ENCODE results near the gene SYK.
"Not testable (repeated sequence)": the region's sequence is repeated elsewhere in the genome, so short reads cannot be mapped to it uniquely, and the experiment has no call there.

Gene SYK

DNA sequence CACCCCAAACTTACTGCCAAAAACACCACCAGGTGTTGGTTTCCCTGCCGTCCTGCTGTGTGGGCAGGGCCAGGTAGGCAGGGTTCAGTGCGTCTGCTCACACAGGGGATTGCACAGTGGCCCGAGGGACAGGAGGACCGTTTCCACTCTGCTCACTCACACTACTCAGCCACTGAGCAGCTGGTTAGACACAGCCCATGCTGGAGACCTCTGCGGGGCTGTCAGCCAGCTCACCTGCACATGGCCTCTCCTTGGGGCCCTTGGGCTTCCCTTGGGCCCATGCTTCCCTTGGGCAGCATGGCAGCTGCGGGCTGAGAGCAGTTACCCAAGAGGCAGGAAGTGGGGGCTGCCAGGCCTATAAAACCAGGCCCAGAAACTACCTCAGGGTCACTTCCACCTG is 79.0 kb downstream of the SYK start:
- no peak for DNase-seq (ENCODE audit: low spot score)

DNA sequence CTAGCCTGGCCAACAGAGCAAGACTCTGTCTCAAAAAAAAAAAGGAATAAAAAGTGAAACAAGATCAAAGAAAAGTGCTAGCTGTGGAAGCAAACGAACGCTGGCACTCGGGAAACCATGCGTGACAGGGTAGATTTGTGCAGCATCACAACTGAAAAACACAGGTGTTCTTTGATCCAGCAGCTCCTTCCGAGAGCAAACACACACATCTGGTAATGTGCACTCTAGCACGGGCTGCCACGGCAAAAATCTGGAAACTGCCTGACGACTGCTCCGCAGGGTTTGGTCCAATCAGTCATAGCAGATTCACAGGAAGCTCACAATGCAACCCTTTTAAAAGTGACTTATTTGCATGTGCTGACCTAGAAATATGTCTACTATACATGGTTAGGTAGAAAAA is 80.0 kb downstream of the SYK start:
- no peak for DNase-seq (ENCODE audit: low spot score)

DNA sequence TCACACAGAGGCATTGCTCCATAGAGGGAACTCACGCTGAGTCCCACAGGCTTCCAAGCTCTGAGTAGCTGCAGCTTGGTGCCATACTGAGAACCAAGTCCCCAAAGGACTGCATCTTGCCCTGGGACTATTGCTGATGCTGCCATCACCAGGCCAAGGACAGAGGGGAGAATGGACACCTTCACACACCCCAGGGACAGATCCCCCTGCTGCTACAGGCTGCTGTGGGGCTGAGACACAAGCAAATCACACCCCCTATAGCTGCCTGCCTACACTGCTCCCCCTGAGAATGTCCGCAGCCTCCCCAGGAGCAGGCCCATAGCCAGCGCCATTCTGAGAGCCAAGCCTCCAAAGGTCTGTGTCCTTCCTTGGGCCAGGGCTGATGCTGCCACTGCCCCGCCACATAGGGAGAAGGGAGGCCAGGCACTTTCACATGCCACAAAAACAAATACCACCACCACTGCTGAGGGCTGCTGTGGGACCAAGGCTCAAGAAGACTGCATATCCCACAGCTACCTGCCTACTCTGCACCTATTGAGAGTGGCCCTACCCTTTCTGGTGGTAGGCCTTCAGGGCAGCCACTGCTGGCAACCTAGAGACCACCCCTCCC is 81.5 kb downstream of the SYK start:
- no peak for DNase-seq (ENCODE audit: low spot score)

DNA sequence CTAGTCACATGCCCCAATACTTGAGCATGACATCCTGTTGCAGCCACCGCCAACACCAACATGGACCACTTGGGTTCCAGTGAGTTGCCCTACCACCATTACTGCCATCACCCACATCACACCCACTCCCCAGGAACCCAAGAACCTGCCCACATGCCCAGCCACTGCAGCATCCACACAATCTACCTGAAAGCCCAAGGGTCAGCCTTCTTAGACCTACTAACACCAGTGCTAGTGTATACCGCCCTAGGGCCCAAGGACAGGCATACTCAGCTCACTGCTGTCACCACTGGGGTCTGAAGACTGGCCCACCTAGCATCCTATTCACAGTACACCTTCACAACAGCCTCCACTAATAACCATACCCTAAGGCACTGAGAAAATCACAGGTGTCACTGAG is 82.0 kb downstream of the SYK start:
- DNase-seq (ENCODE audit: low spot score), result no peak

DNA sequence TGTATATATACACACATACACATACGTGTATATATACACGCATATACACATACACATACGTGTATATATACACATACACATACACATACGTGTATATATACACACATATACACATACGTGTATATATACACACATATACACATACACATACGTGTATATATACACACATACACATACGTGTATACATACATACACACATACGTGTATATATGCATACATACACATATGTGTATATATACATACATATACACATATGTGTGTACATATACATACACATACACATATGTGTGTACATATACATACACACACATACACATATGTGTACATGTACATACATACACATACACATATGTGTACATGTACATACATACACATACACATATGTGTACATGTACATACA is 82.6 kb downstream of the SYK start:
- no peak for DNase-seq (ENCODE audit: low spot score)

DNA sequence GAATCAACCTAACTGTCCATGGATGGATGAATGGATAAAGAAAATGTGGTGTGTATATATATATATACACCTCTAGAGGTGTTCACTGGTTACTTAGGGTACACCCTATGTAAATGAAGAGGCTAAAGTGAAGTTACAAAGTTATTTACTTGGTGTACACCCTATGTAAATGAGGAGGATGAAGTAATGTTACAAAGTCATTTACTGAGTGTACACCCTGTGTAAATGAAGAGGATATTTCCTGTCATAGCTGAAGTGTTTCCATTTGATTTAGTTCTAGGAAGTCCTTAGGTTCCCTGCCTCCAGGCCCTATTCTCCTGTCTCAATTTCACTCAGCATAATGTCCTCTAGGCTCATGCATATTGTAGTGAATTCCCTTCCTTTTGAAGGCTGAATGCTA is 85.2 kb downstream of the SYK start:
- DNase-seq (ENCODE audit: low spot score), result not testable (repeated sequence)

DNA sequence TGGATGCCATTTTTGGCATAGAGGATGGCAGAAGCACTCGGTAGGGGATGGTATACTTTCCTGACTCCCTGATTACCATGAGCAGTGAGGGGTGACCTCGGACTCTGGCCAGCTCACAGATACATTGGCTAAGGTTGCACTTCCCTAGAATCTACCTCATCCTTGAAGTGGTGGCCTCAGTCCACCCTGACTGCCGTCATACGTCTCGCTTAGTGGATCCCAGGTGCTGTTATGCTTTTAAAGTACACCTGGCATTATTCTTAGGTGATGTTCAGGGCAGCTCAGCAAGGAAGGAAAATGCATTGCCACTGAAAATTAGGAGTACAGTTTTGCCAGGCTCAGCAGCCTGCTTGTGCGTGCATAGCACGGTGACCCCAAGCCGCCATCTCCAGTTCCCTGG is 87.3 kb downstream of the SYK start:
- no peak for DNase-seq (ENCODE audit: low spot score)

DNA sequence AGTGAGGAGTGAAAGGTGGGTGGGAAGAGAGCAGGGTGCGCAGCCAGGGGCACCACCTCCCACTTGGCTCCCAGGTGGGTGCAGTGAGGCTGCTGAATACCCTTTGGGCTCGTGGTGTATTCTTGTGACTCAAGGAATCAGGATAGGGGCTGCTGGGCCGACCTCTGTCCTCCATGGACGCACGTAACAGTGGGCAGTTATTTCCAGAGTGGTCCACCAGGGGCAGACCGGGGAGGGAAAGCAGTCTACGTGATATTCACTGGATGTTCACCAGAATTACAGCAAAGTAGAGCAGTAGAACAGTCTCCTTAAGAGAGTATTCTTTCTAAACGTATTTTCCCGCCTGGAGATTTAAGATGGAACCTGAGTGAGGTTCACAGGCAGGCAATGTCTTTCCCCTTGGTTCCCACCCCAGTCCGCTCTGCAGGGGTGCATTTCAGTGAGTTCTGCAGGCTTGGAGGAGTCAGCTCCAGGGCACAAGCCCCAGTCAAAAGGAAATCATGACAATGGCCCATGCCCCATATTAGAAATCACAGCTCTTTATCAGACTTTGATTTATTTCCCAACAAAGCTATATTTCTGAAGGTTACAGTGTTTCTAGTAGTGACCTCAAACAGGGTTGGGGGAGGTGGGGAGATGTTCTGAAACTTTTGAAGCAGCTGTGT is 88.7 kb downstream of the SYK start:
- DNase-seq (ENCODE audit: low spot score), result no peak

DNA sequence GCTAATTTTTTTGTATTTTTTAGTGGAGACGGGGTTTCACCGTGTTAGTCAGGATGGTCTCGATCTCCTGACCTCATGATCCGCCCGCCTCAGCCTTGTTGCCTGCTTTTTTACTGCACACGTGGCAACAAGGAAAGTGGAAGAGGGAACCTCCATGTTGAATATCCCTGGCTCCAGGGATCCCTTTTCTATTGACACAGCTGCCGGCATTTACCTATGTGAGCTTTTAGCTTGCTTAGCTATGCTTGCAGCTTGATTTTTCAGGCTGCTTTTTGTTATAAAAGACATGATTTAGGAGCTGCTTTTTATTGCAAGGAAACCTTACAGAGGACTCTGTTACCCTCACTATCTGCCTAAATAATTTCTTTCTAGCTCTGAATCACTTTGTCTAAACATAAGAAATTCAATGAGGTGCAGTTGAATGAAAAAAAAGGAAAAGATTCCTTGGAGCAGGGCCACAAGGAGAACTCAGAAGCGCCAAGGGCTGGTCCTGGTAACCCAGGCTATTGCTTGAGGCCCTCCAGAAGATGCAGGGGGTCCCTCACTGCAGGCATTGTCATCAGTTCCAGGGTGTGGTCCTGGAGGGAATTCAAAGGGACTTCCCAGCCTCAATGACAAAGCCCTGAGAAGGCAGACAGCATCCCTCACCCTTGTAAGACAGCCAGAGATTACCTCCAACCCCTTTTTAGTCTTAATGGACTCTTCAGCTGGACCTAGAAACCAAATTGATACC is 89.9 kb downstream of the SYK start:
- no peak for DNase-seq (ENCODE audit: low spot score)

DNA sequence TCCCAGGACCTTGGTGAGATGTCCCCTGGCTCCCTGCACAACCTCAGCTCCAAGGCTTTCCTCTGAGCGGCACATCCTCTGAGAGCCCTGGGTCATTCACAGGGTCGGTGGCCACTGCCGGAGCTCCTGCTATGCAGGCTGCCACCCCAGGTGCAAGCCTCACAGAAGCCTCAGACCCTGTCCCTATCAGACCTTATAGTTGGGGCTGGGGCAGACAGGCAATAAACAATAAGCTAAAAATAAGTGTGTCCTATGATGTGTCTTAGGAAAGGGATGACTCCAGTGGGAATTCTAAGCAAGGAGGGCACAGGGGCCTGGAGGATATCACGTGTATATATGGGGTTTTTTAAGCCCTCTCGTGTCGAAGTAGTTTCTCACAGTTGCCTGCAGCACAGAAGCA is 91.3 kb downstream of the SYK start:
- no peak for DNase-seq (ENCODE audit: low spot score)

DNA sequence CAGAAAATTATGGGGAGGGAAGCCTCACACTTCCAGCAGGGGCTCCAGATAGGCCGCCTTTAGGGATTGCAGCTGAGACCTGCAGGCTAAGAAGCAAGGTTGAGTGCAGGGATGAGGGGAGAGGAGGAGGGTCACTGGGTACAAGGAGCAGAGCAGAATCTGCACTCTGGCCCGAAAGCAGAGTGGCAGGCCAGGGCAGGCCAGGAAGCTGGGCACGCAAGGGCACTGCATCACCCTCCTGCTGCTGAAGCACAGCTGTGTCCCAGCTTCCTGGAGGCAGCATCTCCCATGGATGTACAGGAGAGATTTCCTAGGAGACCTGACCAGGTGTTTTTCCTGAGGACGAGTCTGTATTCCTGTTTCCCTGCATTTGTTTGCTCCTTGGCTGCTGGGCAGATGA is 92.1 kb downstream of the SYK start:
- no peak for DNase-seq (ENCODE audit: low spot score)

DNA sequence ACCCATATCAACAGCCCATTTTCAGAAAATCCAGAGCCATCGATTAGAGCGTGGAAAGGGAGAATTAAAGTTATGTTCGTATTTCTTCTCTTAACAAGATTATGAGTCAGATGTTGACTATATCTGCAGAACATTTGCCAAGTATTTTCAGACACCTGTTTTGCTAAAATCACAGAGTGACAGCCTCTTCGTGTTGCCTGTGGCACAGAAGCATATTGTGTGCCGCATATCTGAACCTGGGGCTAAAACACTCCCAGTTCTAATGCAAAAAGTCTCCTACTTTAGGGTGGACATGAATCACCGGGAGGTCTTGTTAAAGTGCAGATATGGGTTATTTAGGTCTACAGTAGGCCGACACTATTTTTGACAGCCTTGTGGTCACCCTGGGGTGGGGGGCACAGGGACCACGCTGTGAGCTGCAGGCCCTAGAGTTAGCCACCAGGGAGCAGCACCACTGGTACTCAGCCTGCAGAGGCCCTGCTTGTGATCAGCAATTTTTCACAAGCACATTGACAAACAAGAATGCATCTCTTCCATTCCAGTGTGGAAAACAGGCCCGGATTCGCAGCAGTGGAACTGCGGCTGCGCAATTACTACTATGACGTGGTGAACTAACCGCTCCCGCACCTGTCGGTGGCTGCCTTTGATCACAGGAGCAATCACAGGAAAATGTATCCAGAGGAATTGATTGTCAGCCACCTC is 93.5 kb downstream of the SYK start:
- DNase-seq (ENCODE audit: low spot score), result no peak

DNA sequence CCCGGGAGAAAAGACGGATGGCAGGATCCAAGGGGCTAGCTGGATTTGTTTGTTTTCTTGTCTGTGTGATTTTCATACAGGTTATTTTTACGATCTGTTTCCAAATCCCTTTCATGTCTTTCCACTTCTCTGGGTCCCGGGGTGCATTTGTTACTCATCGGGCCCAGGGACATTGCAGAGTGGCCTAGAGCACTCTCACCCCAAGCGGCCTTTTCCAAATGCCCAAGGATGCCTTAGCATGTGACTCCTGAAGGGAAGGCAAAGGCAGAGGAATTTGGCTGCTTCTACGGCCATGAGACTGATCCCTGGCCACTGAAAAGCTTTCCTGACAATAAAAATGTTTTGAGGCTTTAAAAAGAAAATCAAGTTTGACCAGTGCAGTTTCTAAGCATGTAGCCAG is 94.2 kb downstream of the SYK start:
- DNase-seq (ENCODE audit: low spot score), result no peak

DNA sequence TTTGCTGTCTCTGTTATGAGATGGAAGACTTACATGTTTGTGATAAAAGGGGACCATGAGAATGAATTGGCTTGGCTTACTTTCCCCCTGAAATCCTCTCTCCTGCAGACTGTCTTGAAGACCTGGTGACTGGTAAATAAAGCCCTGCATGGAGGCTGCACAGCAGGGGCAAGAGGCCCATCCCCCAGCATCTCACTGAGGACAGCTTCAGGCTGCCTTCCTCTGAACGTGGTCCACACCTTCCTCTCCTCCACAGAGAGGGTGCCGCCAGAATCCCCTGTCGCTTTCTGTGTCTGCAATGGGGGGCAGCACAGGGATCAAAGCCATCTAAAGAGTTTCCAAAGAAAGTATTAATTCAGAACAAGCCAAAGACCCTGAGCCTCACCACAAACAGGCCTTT is 94.6 kb downstream of the SYK start:
- DNase-seq (ENCODE audit: low spot score), result no peak

DNA sequence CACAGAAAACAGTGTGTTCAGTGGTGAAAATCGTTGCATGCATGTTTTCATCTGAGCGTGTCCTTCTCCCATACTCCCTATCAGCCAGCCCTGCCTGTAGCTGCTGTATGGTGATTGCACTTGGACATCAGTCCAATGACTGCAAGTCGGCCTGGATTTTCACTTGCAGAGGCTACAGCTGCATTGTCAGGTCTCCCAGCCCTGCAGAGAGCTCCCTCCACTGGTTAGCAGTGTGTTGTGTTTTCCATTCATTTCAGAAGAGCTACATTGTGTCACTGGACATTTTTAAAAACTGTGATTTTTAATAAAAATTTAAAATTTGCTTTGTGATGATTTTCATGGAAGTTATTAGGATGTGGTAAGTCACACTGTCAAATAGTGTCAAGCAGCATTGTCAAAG is 96.6 kb downstream of the SYK start:
- DNase-seq (ENCODE audit: low spot score), result no peak

DNA sequence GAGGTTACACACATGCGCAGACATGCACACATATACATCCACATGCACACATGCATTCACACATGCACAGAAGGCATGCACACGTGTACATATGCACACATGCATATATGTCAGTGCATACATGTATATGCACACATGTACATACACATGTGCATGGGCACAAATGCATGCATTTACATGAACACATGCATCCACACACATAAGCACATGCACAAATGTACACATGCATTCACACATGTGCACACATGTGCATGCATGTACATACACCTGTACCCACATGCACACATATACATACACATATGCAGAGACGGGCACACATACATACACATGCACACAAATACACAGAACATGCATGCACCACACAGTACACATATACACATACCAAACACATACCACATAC is 97.7 kb downstream of the SYK start:
- no peak for DNase-seq (ENCODE audit: low spot score)

DNA sequence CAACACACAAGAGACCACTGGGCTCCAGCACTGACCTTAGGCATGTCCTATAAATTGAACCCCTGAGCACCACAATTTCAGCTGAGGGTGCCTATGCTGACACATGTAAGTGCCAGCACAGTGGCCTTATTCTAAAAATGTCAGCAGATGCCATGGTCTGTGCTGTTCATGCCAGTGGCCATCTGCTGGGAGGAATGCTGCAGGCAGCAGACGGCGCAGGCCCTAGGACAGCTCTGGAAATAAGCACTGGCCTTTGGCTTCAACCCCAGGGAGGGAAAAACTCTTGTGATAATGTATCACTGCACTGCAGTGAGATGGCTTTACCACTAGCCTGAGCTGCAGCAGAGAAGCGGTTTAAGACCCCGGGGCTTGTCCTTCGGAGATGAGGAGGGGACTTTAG is 98.5 kb downstream of the SYK start:
- no peak for DNase-seq (ENCODE audit: low spot score)

DNA sequence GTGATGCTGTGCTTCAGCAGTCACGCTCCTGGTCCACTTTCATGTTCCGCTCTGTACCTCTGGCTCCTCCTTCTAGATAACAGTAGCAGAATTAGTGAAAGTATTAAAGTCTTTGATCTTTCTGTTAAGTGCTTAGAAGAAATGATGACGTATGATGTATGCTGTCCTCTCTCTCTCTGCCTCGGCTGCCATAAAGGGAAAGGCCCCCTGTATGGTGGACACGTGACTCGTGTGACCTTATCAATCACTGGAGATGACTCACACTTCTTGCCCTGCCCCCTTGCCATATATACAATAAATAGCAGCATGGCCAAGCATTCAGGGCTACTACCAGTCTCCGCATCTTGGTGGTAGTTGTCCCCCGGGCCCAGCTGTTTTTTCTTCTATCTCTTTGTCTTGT is 100.3 kb downstream of the SYK start:
- no peak for DNase-seq (ENCODE audit: low spot score)

DNA sequence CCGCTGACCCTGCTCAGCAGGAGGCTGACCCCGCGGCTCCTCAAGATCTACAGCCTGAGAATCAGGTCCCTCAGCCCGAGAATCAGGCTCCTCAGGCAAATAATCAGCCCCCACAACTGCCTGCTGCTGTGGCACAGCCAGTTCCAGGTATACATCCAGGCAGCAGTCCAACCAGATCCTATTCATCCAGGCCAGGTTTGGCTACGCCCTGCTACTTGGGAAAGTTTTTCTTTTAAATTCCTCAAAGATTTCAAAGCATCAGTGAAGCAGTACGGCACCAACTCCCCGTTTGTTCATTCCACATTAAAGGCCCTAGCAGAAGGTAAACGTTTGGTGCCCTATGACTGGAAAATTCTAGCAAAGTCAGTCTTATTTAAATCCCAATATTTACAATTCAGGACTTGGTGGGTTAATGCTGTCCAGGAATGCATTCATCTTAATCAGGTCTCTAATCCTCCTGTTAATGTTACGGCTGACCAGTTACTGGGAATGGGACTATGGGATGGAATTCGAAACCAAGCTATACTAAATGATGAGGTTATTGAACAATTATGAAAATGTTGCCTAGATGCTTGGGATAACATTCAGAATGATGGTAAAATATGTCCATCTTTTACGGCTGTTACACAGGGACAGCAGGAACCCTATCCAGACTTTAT is 102.3 kb downstream of the SYK start:
- DNase-seq (ENCODE audit: low spot score), result no peak

DNA sequence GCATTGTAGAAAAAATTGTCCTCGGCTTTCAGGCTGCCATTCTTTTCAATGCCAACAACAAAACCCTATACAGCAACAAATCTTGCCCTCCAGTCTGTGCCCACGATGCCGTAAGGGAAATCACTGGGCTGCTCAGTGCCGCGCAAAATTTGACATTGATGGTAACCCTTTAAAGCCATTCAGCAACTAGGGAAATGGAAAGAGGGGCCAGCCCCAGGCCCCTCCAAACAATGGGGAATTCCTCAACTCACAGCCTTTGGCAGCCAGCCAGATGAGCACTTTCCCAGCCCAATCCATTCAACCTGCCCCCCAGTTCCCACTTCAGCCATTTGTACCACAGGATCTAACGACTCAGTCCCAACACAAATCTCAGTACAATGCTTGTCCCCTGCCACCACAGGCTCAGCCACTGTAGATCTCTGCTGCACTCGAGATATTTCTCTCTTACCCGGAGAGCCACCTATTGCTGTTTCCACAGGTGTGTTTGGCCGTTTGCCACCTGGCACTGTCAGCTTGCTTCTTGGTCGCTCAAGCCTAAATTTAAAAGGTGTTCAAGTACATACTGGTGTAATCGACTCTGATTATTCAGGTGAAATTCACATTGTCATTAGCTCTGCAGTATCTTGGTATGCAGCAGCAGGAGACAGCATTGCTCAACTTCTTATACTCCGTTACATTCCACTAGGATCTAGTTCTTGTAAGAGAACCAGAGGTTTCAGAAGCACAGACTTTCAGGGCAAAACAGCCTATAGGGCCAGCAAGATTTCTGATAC is 103.3 kb downstream of the SYK start:
- DNase-seq (ENCODE audit: low spot score), result no peak

DNA sequence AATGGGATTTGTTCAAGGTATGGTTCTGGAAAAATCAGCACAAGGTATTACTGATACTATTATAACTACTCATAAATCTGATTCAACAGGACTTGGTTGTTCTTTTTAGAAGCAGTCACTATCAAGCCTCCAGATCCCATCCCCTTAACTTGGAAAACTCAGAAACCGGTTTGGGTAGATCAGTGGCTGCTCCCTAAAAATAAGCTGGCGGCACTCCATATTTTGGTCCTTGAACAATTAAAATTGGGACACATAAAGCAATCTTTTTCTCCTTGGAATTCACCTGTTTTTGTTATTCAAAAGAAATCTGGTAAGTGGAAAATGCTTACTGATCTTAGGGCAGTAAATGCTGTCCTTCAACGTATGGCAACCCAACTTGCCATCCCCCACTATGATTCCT is 104.2 kb downstream of the SYK start:
- no peak for DNase-seq (ENCODE audit: low spot score)

Measured in CD4-positive, alpha-beta T cell treated with Interleukin-6 at 100 ng/mL for 8 hours (primary cell).